Gastrocnemius medialis (tissue), 4 donors: ENCODE results near the gene CFAP53.

Source experiments
- CTCF ChIP-seq, 5 experiments: fragments of 450-650 bp in 3 of 5; fragments of 200-600 bp in 2 of 5; sonication (generic) in 2 of 5; IDR thresholded peaks in 4 of 5; conservative IDR thresholded peaks in 1 of 5; 1 replicate in 4 of 5; 2 replicates in 1 of 5; pipeline ENCODE4 v1.5.1; 2016 to 2019; ENCODE audit warnings: antibody characterized with exemption in 5 of 5, mild to moderate bottlenecking in 3 of 5, moderate library complexity in 3 of 5
- POLR2A ChIP-seq, 2 donors: fragments of 450-650 bp; IDR thresholded peaks; one replicate each; pipeline ENCODE4 v1.6.1; 2017; ENCODE audit warnings: antibody characterized with exemption in 2 of 2, mild to moderate bottlenecking in 2 of 2, moderate library complexity in 2 of 2

- TF ChIP-seq CTCF (IDR thresholded peaks at IDR 0.05 in 4 of 5, conservative IDR thresholded peaks at IDR 0.05 in 1 of 5): no peak
- TF ChIP-seq POLR2A (IDR thresholded peaks at IDR 0.05): no peak
Measured at GRCh38 chr18:50179465-50179864, 86.8 kb downstream of the CFAP53 start.
